Kidney (tissue), 14 donors: ENCODE data around the gene SCGN. TPM values are rescaled to one million over a fixed set of nuclear protein-coding genes. Genes with fewer than 3 reads are reported as not detected.
A peak's percentile ranks its signal among the peaks of the same experiment; 100 is the strongest.

Experiments used
- DNase-seq, 5 donors: peaks; one replicate each; pipeline ENCODE4 v3.0.0-alpha.2; 2013 to 2020
- FAIRE-seq: peaks from 2 replicates; lab custom pipeline; 2012; peaks lifted over from hg19 to GRCh38; lab: Jason Lieb, UNC
- H3K27ac ChIP-seq, 2 donors: one replicate each; pipeline ENCODE4 v1.7.0; 2013; ENCODE audit warnings: low read depth in 2 of 2, low read length in 2 of 2, inconsistent platforms in 1 of 2
- H3K27me3 ChIP-seq: one replicate; pipeline ENCODE4 v1.7.1; 2013; ENCODE audit warnings: low read length, inconsistent platforms; ENCODE audit not compliant: control insufficient read depth, insufficient read depth
- H3K36me3 ChIP-seq, 3 donors: one replicate each; pipeline versions ENCODE4 v1.7.0 to v1.7.1; 2013; ENCODE audit warnings: low read length in 3 of 3, control low read depth in 1 of 3, inconsistent platforms in 1 of 3; ENCODE audit not compliant: insufficient read depth in 3 of 3, control insufficient read depth in 2 of 3
- H3K4me1 ChIP-seq, 3 donors: one replicate each; pipeline versions ENCODE4 v1.7.0 to v1.7.1; 2013; ENCODE audit warnings: low read length in 3 of 3, inconsistent platforms in 1 of 3, low read depth in 1 of 3; ENCODE audit not compliant: control insufficient read depth in 2 of 3, insufficient read depth in 2 of 3
- H3K4me3 ChIP-seq, 3 donors: one replicate each; pipeline versions ENCODE4 v1.7.0 to v1.8.1; 2013; ENCODE audit warnings: low read length in 3 of 3, control low read depth in 1 of 3, inconsistent platforms in 1 of 3
- H3K9ac ChIP-seq, 3 donors: one replicate each; pipeline versions ENCODE4 v1.7.0 to v1.7.1; 2013; ENCODE audit warnings: low read length in 3 of 3, control low read depth in 1 of 3, inconsistent platforms in 1 of 3
- H3K9me3 ChIP-seq, 3 donors: one replicate each; pipeline versions ENCODE4 v1.7.0 to v1.7.1; 2013; ENCODE audit warnings: low read length in 3 of 3, control low read depth in 1 of 3, inconsistent platforms in 1 of 3; ENCODE audit not compliant: control insufficient read depth in 2 of 3, insufficient read depth in 1 of 3
- intact Hi-C: fragments of 100-400 bp; cut with DNase I; formaldehyde crosslinking; loops from one replicate; pipeline ENCODE4 v1.11.1; 2022
- polyA plus RNA-seq: library from polyadenylated mRNA; stranded (reverse); fragments of 350-450 nt; fragmentation: Illumina TruSeq; extraction: RNeasy Lipid Tissue Mini Kit (QIAGEN cat#74804); gene quantifications from one replicate; pipeline ENCODE4 v1.2.3, GENCODE V29; 2014; ENCODE audit warnings: low read depth, low replicate concordance; ENCODE audit not compliant: insufficient read depth
- total RNA-seq: library from RNA; stranded (reverse); fragmentation: NEBNext Ultra II Directional; extraction: Animal tissue kit (Norgen Biotek cat#: 25700); gene quantifications from one replicate; pipeline ENCODE4 v1.2.1, GENCODE V29; 2021
- TF ChIP-seq, protein P1 (sequence below): IDR thresholded peaks from 3 replicates; pipeline ENCODE4 v1.5.1; 2012; ENCODE audit warnings: mild to moderate bottlenecking, moderate library complexity, borderline replicate concordance; ENCODE audit not compliant: insufficient read depth; ENCODE audit errors: extremely low read depth
- donor health status: control.
- donor health status: control.
- donor health status: control.
- donor health status: control.
- donor health status: control.
- donor health status: DM: yes; HTN: yes; CAD: no.
- donor health status: Normal renal cell carcinoma (clear cell type).

Gene SCGN
- total and polyA plus RNA-seq, 2 donors from 2014 or later: 0.90 to 8.7 TPM

DNA sequence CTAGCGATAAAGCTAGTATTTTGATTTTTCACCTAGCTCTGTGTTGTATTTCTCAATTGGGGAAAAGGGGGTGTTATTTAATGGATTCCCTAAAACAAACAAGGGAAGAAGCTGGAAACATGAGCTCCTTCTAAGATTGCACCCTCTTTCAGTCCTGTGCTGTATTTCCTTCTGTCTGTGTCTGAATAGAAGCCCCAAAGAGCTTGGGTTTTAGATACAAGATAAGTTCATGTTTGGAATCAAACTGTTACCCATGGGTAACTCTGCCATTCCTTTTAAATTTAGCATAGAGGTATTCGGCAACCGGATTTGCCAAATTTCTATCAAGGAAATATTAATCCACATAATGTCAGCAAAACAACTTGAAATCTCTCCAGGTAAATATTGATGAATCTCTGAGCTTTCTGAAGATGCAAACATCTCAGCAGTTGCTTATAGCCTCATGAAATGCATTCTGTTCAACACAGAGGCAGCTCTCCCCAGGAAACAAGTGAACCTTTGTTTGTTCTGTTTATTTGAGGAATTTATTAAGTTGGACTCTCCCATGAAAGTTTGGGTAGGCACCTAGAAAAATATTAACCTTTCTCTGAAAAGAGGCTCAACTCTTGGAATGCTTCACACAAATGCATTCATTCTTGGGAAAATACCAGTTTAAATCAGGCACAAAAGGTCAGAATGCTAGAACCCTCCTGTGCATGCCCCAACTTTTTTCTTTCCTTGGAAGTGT is 9.9 kb upstream of the SCGN start:
- DNase-seq (peak in 2 of 5 donors; percentile 41 to 57), FAIRE-seq (peak; percentile 62)
- Histone ChIP-seq H3K4me3 (no peak overlapping the region), H3K9me3 (no peaks in the 10 kb centered on the region), H3K36me3 (no peaks in the 10 kb centered on the region), H3K27me3 (no peaks in the 10 kb centered on the region), H3K27ac (no peak overlapping the region), H3K4me1 (peaks cover 0 to 15% (median 5%) of the 10 kb centered on the region in 3 donors), H3K9ac (no peak overlapping the region)
- TF ChIP-seq, protein P1, sequence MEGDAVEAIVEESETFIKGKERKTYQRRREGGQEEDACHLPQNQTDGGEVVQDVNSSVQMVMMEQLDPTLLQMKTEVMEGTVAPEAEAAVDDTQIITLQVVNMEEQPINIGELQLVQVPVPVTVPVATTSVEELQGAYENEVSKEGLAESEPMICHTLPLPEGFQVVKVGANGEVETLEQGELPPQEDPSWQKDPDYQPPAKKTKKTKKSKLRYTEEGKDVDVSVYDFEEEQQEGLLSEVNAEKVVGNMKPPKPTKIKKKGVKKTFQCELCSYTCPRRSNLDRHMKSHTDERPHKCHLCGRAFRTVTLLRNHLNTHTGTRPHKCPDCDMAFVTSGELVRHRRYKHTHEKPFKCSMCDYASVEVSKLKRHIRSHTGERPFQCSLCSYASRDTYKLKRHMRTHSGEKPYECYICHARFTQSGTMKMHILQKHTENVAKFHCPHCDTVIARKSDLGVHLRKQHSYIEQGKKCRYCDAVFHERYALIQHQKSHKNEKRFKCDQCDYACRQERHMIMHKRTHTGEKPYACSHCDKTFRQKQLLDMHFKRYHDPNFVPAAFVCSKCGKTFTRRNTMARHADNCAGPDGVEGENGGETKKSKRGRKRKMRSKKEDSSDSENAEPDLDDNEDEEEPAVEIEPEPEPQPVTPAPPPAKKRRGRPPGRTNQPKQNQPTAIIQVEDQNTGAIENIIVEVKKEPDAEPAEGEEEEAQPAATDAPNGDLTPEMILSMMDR: no peak
- intact Hi-C loops: no loop called here

DNA sequence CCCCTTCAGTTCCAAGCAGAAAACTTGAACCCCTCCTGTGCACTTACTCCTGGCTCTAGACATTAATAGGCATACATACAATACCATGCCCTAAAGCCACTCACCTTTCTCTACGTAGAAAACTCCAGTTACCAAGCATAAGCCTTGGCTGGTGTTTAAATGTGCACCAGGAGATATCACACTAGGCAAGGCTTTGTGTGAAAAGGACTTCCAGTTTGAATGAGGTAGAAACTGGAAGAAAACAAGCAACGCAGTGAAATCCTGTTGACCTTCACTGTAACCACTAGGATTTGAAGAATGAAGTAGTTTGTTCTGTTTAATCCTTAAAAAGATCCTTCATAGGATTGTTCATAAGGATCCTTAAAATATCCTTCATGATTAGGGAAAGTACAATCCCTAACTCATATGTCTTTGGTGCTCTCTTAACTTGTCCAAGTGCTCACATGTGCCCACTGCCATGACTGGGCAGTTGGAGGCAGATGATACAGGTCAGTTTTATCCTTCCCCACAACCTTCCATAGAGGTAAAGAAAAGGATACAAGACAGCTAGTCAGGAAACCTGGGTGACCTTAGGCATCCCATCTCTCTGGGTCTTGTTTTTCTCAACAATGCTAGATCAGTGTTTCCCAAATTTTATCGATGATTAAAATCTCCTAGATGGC is 9.2 kb upstream of the SCGN start:
- DNase-seq (no peak), FAIRE-seq (no peak)
- intact Hi-C loops: no loop called here
- H3K27me3 ChIP-seq: no peaks in the 10 kb centered on the region
- TF ChIP-seq, protein P1: no peak
- no peaks in the 10 kb centered on the region for H3K9me3 ChIP-seq
- H3K27ac ChIP-seq: no peak overlapping the region
- H3K36me3 ChIP-seq: no peaks in the 10 kb centered on the region
- H3K4me3 ChIP-seq: peak overlapping the region in 1 of 3 donors; percentile 1
- no peak overlapping the region for H3K9ac ChIP-seq
- peaks cover 0 to 15% (median 5%) of the 10 kb centered on the region in 3 donors for H3K4me1 ChIP-seq

DNA sequence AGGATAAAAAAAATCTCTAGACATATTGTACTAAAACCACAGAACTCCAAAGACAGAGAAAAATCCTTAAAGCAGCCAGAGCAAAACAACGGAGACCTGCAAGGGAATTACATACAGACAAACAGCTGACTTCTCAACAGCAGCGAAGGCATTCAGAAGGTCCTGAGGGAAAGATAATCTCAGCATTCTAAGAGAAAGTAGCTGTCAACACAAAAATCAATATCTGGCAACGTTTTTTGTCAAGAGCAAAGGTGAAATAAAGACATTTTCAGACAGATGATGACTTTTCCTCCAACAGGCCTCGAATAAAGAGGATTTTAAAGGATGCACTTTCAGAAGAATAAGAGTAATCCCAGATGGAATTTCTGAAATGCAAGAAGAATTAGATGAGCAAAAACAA is 6.1 kb upstream of the SCGN start:
- Histone ChIP-seq H3K9ac (no peak overlapping the region), H3K4me3 (no peak overlapping the region), H3K9me3 (no peaks in the 10 kb centered on the region), H3K27me3 (no peaks in the 10 kb centered on the region), H3K27ac (no peak overlapping the region), H3K4me1 (peaks cover 0 to 11% (median 5%) of the 10 kb centered on the region in 3 donors), H3K36me3 (no peaks in the 10 kb centered on the region)
- intact Hi-C loops: no loop called here
- TF ChIP-seq, protein P1: no peak
- DNase-seq (no peak), FAIRE-seq (no peak)
